ENCODE results near the gene CUBN.

The CUBN gene

GRCh38 chr10:17035446-17035845 is 94.2 kb downstream of the CUBN start:
- DNase-seq = no peak
- peaks cover 19% of the 10 kb centered on the region for H3K4me1 ChIP-seq (ENCODE audit: control insufficient read depth, insufficient read depth, low read length, poor library complexity, severe bottlenecking)
- no peaks in the 10 kb centered on the region for H3K27me3 ChIP-seq (replicated peaks; ENCODE audit: control insufficient read depth, insufficient read depth, low read length, poor library complexity, severe bottlenecking)
- H3K27ac ChIP-seq (ENCODE audit: insufficient read depth, low read length, poor library complexity, severe bottlenecking) = no peak overlapping the region
- no peaks in the 10 kb centered on the region for H3K36me3 ChIP-seq (ENCODE audit: control insufficient read depth, insufficient read depth, low read length)
- no peaks in the 10 kb centered on the region for H3K9me3 ChIP-seq (ENCODE audit: control insufficient read depth, low read length)
- no peak overlapping the region for H3K4me3 ChIP-seq (ENCODE audit: insufficient read depth, low read depth, low read length, poor library complexity, severe bottlenecking)

- Histone ChIP-seq H3K4me3 (ENCODE audit: insufficient read depth, low read depth, low read length, poor library complexity, severe bottlenecking) (no peak overlapping the region), H3K27ac (ENCODE audit: insufficient read depth, low read length, poor library complexity, severe bottlenecking) (peak overlapping the region; percentile 37), H3K4me1 (ENCODE audit: control insufficient read depth, insufficient read depth, low read length, poor library complexity, severe bottlenecking) (peaks cover 31% of the 10 kb centered on the region), H3K27me3 (replicated peaks; ENCODE audit: control insufficient read depth, insufficient read depth, low read length, poor library complexity, severe bottlenecking) (no peaks in the 10 kb centered on the region), H3K9me3 (ENCODE audit: control insufficient read depth, low read length) (no peaks in the 10 kb centered on the region), H3K36me3 (ENCODE audit: control insufficient read depth, insufficient read depth, low read length) (no peaks in the 10 kb centered on the region)
- no peak for DNase-seq
Observed at GRCh38 chr10:17033529-17034260, 95.9 kb downstream of the CUBN start.

GRCh38 chr10:17031637-17032635 is 97.7 kb downstream of the CUBN start:
- H3K9me3 ChIP-seq (ENCODE audit: control insufficient read depth, low read length) = no peaks in the 10 kb centered on the region
- H3K27me3 ChIP-seq (replicated peaks; ENCODE audit: control insufficient read depth, insufficient read depth, low read length, poor library complexity, severe bottlenecking) = no peaks in the 10 kb centered on the region
- peaks cover 47% of the 10 kb centered on the region for H3K4me1 ChIP-seq (ENCODE audit: control insufficient read depth, insufficient read depth, low read length, poor library complexity, severe bottlenecking)
- no peak for DNase-seq
- H3K4me3 ChIP-seq (ENCODE audit: insufficient read depth, low read depth, low read length, poor library complexity, severe bottlenecking) = no peak overlapping the region
- no peak overlapping the region for H3K27ac ChIP-seq (ENCODE audit: insufficient read depth, low read length, poor library complexity, severe bottlenecking)
- H3K36me3 ChIP-seq (ENCODE audit: control insufficient read depth, insufficient read depth, low read length) = no peaks in the 10 kb centered on the region

- no peaks in the 10 kb centered on the region for H3K36me3 ChIP-seq (ENCODE audit: control insufficient read depth, insufficient read depth, low read length)
- peak overlapping the region; percentile 33 for H3K4me3 ChIP-seq (ENCODE audit: insufficient read depth, low read depth, low read length, poor library complexity, severe bottlenecking)
- no peaks in the 10 kb centered on the region for H3K27me3 ChIP-seq (replicated peaks; ENCODE audit: control insufficient read depth, insufficient read depth, low read length, poor library complexity, severe bottlenecking)
- peak; percentile 60 to 73 (median 63) for DNase-seq
- no peaks in the 10 kb centered on the region for H3K9me3 ChIP-seq (ENCODE audit: control insufficient read depth, low read length)
- peak overlapping the region; percentile 96 for H3K27ac ChIP-seq (ENCODE audit: insufficient read depth, low read length, poor library complexity, severe bottlenecking)
- peaks cover 66% of the 10 kb centered on the region for H3K4me1 ChIP-seq (ENCODE audit: control insufficient read depth, insufficient read depth, low read length, poor library complexity, severe bottlenecking)
Observed at GRCh38 chr10:17029581-17030271, 99.9 kb downstream of the CUBN start.

- H3K9me3 ChIP-seq (ENCODE audit: control insufficient read depth, low read length) = no peaks in the 10 kb centered on the region
- H3K4me1 ChIP-seq (ENCODE audit: control insufficient read depth, insufficient read depth, low read length, poor library complexity, severe bottlenecking) = peaks cover 71% of the 10 kb centered on the region
- H3K36me3 ChIP-seq (ENCODE audit: control insufficient read depth, insufficient read depth, low read length) = no peaks in the 10 kb centered on the region
- DNase-seq = no peak
- peak overlapping the region; percentile 96 for H3K27ac ChIP-seq (ENCODE audit: insufficient read depth, low read length, poor library complexity, severe bottlenecking)
- H3K27me3 ChIP-seq (replicated peaks; ENCODE audit: control insufficient read depth, insufficient read depth, low read length, poor library complexity, severe bottlenecking) = no peaks in the 10 kb centered on the region
- H3K4me3 ChIP-seq (ENCODE audit: insufficient read depth, low read depth, low read length, poor library complexity, severe bottlenecking) = peak overlapping the region; percentile 33
Observed at GRCh38 chr10:17029239-17029580, 100.4 kb downstream of the CUBN start.

GRCh38 chr10:17028798-17029197 is 100.8 kb downstream of the CUBN start:
- Histone ChIP-seq H3K4me1 (ENCODE audit: control insufficient read depth, insufficient read depth, low read length, poor library complexity, severe bottlenecking) (peaks cover 74% of the 10 kb centered on the region), H3K4me3 (ENCODE audit: insufficient read depth, low read depth, low read length, poor library complexity, severe bottlenecking) (no peak overlapping the region), H3K27me3 (replicated peaks; ENCODE audit: control insufficient read depth, insufficient read depth, low read length, poor library complexity, severe bottlenecking) (no peaks in the 10 kb centered on the region), H3K9me3 (ENCODE audit: control insufficient read depth, low read length) (no peaks in the 10 kb centered on the region), H3K36me3 (ENCODE audit: control insufficient read depth, insufficient read depth, low read length) (no peaks in the 10 kb centered on the region), H3K27ac (ENCODE audit: insufficient read depth, low read length, poor library complexity, severe bottlenecking) (peak overlapping the region; percentile 96)
- DNase-seq = no peak

- no peaks in the 10 kb centered on the region for H3K36me3 ChIP-seq (ENCODE audit: control insufficient read depth, insufficient read depth, low read length)
- H3K27ac ChIP-seq (ENCODE audit: insufficient read depth, low read length, poor library complexity, severe bottlenecking) = peak overlapping the region; percentile 96
- peaks cover 69% of the 10 kb centered on the region for H3K4me1 ChIP-seq (ENCODE audit: control insufficient read depth, insufficient read depth, low read length, poor library complexity, severe bottlenecking)
- peak; percentile 40 to 67 (median 61) for DNase-seq
- H3K27me3 ChIP-seq (replicated peaks; ENCODE audit: control insufficient read depth, insufficient read depth, low read length, poor library complexity, severe bottlenecking) = no peaks in the 10 kb centered on the region
- H3K9me3 ChIP-seq (ENCODE audit: control insufficient read depth, low read length) = no peaks in the 10 kb centered on the region
- no peak overlapping the region for H3K4me3 ChIP-seq (ENCODE audit: insufficient read depth, low read depth, low read length, poor library complexity, severe bottlenecking)
Observed at GRCh38 chr10:17026686-17027485, 102.7 kb downstream of the CUBN start.

GRCh38 chr10:17025444-17026295 is 103.9 kb downstream of the CUBN start:
- Histone ChIP-seq H3K27me3 (replicated peaks; ENCODE audit: control insufficient read depth, insufficient read depth, low read length, poor library complexity, severe bottlenecking) (no peaks in the 10 kb centered on the region), H3K4me1 (ENCODE audit: control insufficient read depth, insufficient read depth, low read length, poor library complexity, severe bottlenecking) (peaks cover 69% of the 10 kb centered on the region), H3K4me3 (ENCODE audit: insufficient read depth, low read depth, low read length, poor library complexity, severe bottlenecking) (no peak overlapping the region), H3K27ac (ENCODE audit: insufficient read depth, low read length, poor library complexity, severe bottlenecking) (peak overlapping the region; percentile 96), H3K36me3 (ENCODE audit: control insufficient read depth, insufficient read depth, low read length) (no peaks in the 10 kb centered on the region), H3K9me3 (ENCODE audit: control insufficient read depth, low read length) (no peaks in the 10 kb centered on the region)
- DNase-seq = peak; percentile 26 to 65 (median 64)

- Histone ChIP-seq H3K4me1 (ENCODE audit: control insufficient read depth, insufficient read depth, low read length, poor library complexity, severe bottlenecking) (peaks cover 58% of the 10 kb centered on the region), H3K27ac (ENCODE audit: insufficient read depth, low read length, poor library complexity, severe bottlenecking) (peak overlapping the region; percentile 96)
- DNase-seq = no peak
Observed at GRCh38 chr10:17024461-17024860, 105.2 kb downstream of the CUBN start.

More at GRCh38 chr10:17024461-17024860, 105.2 kb downstream of the CUBN start:
- Histone ChIP-seq H3K27me3 (replicated peaks; ENCODE audit: control insufficient read depth, insufficient read depth, low read length, poor library complexity, severe bottlenecking) (no peaks in the 10 kb centered on the region), H3K4me3 (ENCODE audit: insufficient read depth, low read depth, low read length, poor library complexity, severe bottlenecking) (no peak overlapping the region), H3K9me3 (ENCODE audit: control insufficient read depth, low read length) (no peaks in the 10 kb centered on the region), H3K36me3 (ENCODE audit: control insufficient read depth, insufficient read depth, low read length) (no peaks in the 10 kb centered on the region)

Measured in effector memory CD4-positive, alpha-beta T cell (primary cell).